ENCODE results near the gene ANK3. TPM values are rescaled to one million over a fixed set of nuclear protein-coding genes. Genes with fewer than 3 reads are reported as not detected.
A peak's percentile ranks its signal among the peaks of the same experiment; 100 is the strongest.

ANK3 gene
- total RNA-seq, 1 donor from 2014 or later, result 87.6 TPM

GRCh38 chr10:60176925-60177324, 212.8 kb downstream of the ANK3 start:
- DNase-seq (ENCODE audit: low spot score, unreplicated experiment), result no peak
- no peaks in the 10 kb centered on the region for H3K27me3 Mint-ChIP-seq
- H3K36me3 Mint-ChIP-seq (ENCODE audit: insufficient read depth), result peaks cover 5% of the 10 kb centered on the region
- TF ChIP-seq CTCF (IDR thresholded peaks at IDR 0.05; ENCODE audit: unreplicated experiment), result no peak
- H3K4me3 Mint-ChIP-seq (ENCODE audit: low read depth), result no peak overlapping the region
- peaks cover 24% of the 10 kb centered on the region for H3K4me1 Mint-ChIP-seq (ENCODE audit: low read depth)
- no peaks in the 10 kb centered on the region for H3K9me3 Mint-ChIP-seq (ENCODE audit: low read depth)
- no peak overlapping the region for H3K27ac Mint-ChIP-seq

GRCh38 chr10:60175441-60175971, 214.2 kb downstream of the ANK3 start:
- DNase-seq (ENCODE audit: low spot score, unreplicated experiment), result no peak
- Mint-ChIP-seq H3K4me3 (ENCODE audit: low read depth) (no peak overlapping the region), H3K27me3 (no peaks in the 10 kb centered on the region), H3K9me3 (ENCODE audit: low read depth) (no peaks in the 10 kb centered on the region), H3K36me3 (ENCODE audit: insufficient read depth) (peaks cover 4% of the 10 kb centered on the region), H3K27ac (peak overlapping the region; percentile 13), H3K4me1 (ENCODE audit: low read depth) (peaks cover 28% of the 10 kb centered on the region)
- TF ChIP-seq CTCF (IDR thresholded peaks at IDR 0.05; ENCODE audit: unreplicated experiment), result no peak

GRCh38 chr10:60172363-60172990, 217.2 kb downstream of the ANK3 start:
- H3K4me1 Mint-ChIP-seq (ENCODE audit: low read depth), result peaks cover 28% of the 10 kb centered on the region
- H3K9me3 Mint-ChIP-seq (ENCODE audit: low read depth), result no peaks in the 10 kb centered on the region
- no peak overlapping the region for H3K4me3 Mint-ChIP-seq (ENCODE audit: low read depth)
- H3K27me3 Mint-ChIP-seq, result no peaks in the 10 kb centered on the region
- H3K27ac Mint-ChIP-seq, result no peak overlapping the region
- no peak for TF ChIP-seq CTCF (IDR thresholded peaks at IDR 0.05; ENCODE audit: unreplicated experiment)
- no peak for DNase-seq (ENCODE audit: low spot score, unreplicated experiment)
- H3K36me3 Mint-ChIP-seq (ENCODE audit: insufficient read depth), result peaks cover 4% of the 10 kb centered on the region

GRCh38 chr10:60171436-60172013, 218.2 kb downstream of the ANK3 start:
- Mint-ChIP-seq H3K36me3 (ENCODE audit: insufficient read depth) (peaks cover 2% of the 10 kb centered on the region), H3K4me3 (ENCODE audit: low read depth) (no peak overlapping the region), H3K27ac (no peak overlapping the region), H3K27me3 (no peaks in the 10 kb centered on the region), H3K9me3 (ENCODE audit: low read depth) (no peaks in the 10 kb centered on the region), H3K4me1 (ENCODE audit: low read depth) (peaks cover 22% of the 10 kb centered on the region)
- no peak for DNase-seq (ENCODE audit: low spot score, unreplicated experiment)
- TF ChIP-seq CTCF (IDR thresholded peaks at IDR 0.05; ENCODE audit: unreplicated experiment), result no peak

GRCh38 chr10:60170250-60170649, 219.4 kb downstream of the ANK3 start:
- Mint-ChIP-seq H3K9me3 (ENCODE audit: low read depth) (no peaks in the 10 kb centered on the region), H3K27ac (no peak overlapping the region), H3K27me3 (no peaks in the 10 kb centered on the region), H3K4me3 (ENCODE audit: low read depth) (no peak overlapping the region), H3K4me1 (ENCODE audit: low read depth) (peaks cover 16% of the 10 kb centered on the region), H3K36me3 (ENCODE audit: insufficient read depth) (peaks cover 2% of the 10 kb centered on the region)
- no peak for DNase-seq (ENCODE audit: low spot score, unreplicated experiment)
- TF ChIP-seq CTCF (IDR thresholded peaks at IDR 0.05; ENCODE audit: unreplicated experiment), result no peak
